Measurements from ENCODE around the gene PRSS21. TPM values are rescaled to one million over a fixed set of nuclear protein-coding genes. Genes with fewer than 3 reads are reported as not detected.
A peak's percentile ranks its signal among the peaks of the same experiment; 100 is the strongest.

Gene PRSS21
- total RNA-seq, 1 donor from 2014 or later, result not detected

DNA sequence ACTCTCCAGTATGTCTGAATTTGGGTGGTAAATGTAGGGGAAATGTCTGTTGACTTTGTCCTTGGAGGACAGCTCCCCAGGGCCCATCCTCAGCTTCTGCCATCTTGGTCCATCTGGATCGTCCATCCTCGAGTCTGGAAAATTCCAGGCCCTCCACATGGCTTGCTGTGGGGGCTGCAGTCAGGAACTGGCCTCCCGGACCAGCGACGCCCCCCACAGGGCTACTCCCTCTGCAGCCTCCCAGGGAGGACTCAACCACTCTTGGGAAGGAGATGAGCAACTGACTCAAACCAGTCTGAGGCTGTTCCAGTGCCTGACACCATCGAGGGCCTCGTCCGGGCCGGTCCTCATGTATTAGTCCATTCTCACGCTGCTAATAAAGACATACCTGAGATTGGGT is 7.6 kb downstream of the PRSS21 start:
- TF ChIP-seq, protein P1, sequence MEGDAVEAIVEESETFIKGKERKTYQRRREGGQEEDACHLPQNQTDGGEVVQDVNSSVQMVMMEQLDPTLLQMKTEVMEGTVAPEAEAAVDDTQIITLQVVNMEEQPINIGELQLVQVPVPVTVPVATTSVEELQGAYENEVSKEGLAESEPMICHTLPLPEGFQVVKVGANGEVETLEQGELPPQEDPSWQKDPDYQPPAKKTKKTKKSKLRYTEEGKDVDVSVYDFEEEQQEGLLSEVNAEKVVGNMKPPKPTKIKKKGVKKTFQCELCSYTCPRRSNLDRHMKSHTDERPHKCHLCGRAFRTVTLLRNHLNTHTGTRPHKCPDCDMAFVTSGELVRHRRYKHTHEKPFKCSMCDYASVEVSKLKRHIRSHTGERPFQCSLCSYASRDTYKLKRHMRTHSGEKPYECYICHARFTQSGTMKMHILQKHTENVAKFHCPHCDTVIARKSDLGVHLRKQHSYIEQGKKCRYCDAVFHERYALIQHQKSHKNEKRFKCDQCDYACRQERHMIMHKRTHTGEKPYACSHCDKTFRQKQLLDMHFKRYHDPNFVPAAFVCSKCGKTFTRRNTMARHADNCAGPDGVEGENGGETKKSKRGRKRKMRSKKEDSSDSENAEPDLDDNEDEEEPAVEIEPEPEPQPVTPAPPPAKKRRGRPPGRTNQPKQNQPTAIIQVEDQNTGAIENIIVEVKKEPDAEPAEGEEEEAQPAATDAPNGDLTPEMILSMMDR (IDR thresholded peaks at IDR 0.05; ENCODE audit: unreplicated experiment), result no peak
- peaks cover 4% of the 10 kb centered on the region for H3K27me3 Mint-ChIP-seq
- H3K36me3 Mint-ChIP-seq (ENCODE audit: insufficient read depth), result no peaks in the 10 kb centered on the region
- H3K27ac Mint-ChIP-seq, result no peak overlapping the region
- no peak overlapping the region for H3K4me3 Mint-ChIP-seq (ENCODE audit: low read depth)
- no peaks in the 10 kb centered on the region for H3K4me1 Mint-ChIP-seq (ENCODE audit: low read depth)
- H3K9me3 Mint-ChIP-seq (ENCODE audit: low read depth), result no peaks in the 10 kb centered on the region
- DNase-seq (ENCODE audit: low spot score, unreplicated experiment), result no peak

DNA sequence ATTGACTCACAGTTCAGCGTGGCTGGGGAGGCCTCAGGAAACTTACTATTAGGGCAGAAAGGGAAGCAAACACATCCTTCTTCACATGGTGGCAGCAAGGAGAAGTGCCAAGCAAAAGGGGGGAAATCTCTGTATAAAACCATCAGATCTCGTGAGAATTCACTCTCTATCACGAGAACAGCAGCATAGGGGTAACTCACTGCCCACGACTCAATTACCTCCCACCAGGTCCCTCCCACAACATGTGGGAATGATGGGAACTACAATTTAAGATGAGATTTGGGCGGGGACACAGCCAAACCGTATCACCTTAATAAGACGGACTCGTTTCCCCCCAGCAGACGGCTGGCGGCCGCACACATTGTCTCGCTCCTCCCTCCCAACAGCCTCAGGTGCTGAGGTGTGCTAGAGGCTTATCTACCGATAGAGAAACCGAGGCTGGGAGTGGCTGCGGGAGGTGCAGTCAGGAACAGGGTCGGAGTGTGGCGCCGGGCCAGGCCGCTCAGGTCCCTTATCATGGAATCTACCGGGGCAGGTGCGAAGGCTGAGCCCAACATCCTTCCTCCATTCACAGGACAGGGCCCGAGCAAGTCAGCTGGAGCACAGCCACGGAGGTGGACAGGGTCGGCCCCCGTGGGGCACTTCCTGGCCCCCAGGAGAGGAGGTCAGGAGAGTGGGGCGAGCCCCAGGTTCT is 8.2 kb downstream of the PRSS21 start:
- Mint-ChIP-seq H3K27me3 (peaks cover 4% of the 10 kb centered on the region), H3K27ac (no peak overlapping the region), H3K36me3 (ENCODE audit: insufficient read depth) (no peaks in the 10 kb centered on the region), H3K4me3 (ENCODE audit: low read depth) (no peak overlapping the region), H3K4me1 (ENCODE audit: low read depth) (no peaks in the 10 kb centered on the region), H3K9me3 (ENCODE audit: low read depth) (no peaks in the 10 kb centered on the region)
- no peak for DNase-seq (ENCODE audit: low spot score, unreplicated experiment)
- TF ChIP-seq, protein P1 (IDR thresholded peaks at IDR 0.05; ENCODE audit: unreplicated experiment), result no peak

DNA sequence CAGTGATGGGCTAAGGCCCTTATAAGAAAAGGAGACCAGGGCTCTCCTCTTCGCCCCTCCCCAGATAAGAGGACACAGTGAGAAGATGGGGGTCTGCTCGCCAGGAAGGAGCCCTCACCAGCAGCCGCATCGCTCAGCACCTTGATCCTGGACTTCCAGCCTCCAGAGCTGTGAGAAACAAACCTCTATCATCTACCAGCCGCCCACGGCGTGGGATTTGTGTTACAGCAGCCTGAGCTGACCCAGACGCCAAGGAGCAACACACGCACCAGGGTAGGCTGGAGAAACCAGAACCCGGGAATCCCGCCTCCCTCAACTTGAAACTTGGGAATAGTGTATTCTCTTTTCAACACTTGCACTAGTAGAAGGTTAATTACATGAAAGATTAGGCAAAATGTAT is 8.9 kb downstream of the PRSS21 start:
- H3K27ac Mint-ChIP-seq, result peak overlapping the region; percentile 20
- H3K4me1 Mint-ChIP-seq (ENCODE audit: low read depth), result no peaks in the 10 kb centered on the region
- TF ChIP-seq, protein P1 (IDR thresholded peaks at IDR 0.05; ENCODE audit: unreplicated experiment), result no peak
- H3K9me3 Mint-ChIP-seq (ENCODE audit: low read depth), result no peaks in the 10 kb centered on the region
- no peak overlapping the region for H3K4me3 Mint-ChIP-seq (ENCODE audit: low read depth)
- no peak for DNase-seq (ENCODE audit: low spot score, unreplicated experiment)
- no peaks in the 10 kb centered on the region for H3K36me3 Mint-ChIP-seq (ENCODE audit: insufficient read depth)
- H3K27me3 Mint-ChIP-seq, result peaks cover 4% of the 10 kb centered on the region

DNA sequence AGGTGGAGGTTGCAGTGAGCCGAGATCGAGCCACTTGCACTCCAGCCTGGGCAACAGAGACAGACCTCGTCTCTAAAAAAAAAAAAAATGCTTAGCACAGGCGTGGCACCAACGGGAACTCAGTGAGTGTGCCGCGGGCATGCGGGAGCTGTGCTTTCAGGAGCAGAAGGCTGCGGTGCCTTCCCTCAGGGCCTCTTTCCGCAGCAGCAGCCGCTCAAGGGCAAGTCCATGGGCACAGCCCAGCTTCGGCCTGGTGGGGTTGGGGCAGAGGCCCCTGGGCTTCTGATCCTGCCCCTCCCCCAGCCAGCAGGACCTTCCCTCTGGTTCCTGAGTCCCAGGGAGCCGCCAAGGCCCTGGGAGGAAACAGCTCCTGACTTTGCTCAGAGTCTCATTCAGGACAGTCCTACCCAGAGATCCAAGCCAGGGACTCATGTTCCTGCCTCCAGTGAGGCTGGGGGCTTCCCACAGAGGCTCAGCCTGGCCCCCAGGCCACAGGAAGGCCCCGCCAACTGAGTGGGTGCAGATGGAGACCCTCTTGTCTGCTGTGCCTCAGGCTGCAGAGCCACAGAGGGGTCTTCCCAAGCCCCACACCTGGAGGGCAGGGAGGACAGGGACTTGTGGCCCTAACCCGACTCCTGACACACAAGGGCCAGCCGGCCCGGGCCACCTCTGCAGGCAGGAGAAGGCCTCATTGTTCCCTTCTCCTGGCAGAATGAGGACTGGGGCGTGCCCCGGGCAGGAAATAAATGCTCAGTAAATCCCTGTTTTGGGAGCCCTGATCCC is 9.7 kb downstream of the PRSS21 start:
- TF ChIP-seq, protein P1 (IDR thresholded peaks at IDR 0.05; ENCODE audit: unreplicated experiment), result no peak

DNA sequence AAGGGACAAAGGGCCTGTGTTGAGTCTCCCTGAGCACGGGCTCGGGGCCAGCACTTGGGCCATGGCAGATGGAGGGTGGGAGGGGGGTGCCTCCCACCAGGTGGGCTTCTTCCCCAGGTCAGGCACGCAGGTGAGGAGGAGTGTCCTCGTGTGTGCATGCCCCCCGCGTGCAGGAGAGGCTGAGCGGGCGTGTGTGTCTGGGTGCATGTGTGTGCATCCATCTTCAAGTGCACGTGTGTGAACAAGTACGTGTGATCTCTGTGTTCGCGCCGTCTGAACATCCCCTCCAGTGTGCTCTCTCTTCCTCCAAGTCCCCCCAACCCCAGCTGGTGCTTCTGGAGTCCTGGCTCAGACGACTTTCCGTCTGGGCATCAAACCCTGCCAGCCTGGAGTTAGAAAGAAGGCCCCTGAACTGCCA is 10.3 kb downstream of the PRSS21 start:
- TF ChIP-seq, protein P1 (IDR thresholded peaks at IDR 0.05; ENCODE audit: unreplicated experiment), result no peak
- H3K4me1 Mint-ChIP-seq (ENCODE audit: low read depth), result no peaks in the 10 kb centered on the region
- no peak overlapping the region for H3K27ac Mint-ChIP-seq
- no peaks in the 10 kb centered on the region for H3K36me3 Mint-ChIP-seq (ENCODE audit: insufficient read depth)
- no peak for DNase-seq (ENCODE audit: low spot score, unreplicated experiment)
- H3K9me3 Mint-ChIP-seq (ENCODE audit: low read depth), result no peaks in the 10 kb centered on the region
- peaks cover 4% of the 10 kb centered on the region for H3K27me3 Mint-ChIP-seq
- no peak overlapping the region for H3K4me3 Mint-ChIP-seq (ENCODE audit: low read depth)

More for the DNA sequence above, 9.7 kb downstream of the PRSS21 start:
- H3K9me3 Mint-ChIP-seq (ENCODE audit: low read depth), result no peaks in the 10 kb centered on the region
- no peak for DNase-seq (ENCODE audit: low spot score, unreplicated experiment)
- H3K27me3 Mint-ChIP-seq, result peaks cover 4% of the 10 kb centered on the region
- no peaks in the 10 kb centered on the region for H3K36me3 Mint-ChIP-seq (ENCODE audit: insufficient read depth)
- no peak overlapping the region for H3K4me3 Mint-ChIP-seq (ENCODE audit: low read depth)
- no peak overlapping the region for H3K27ac Mint-ChIP-seq
- H3K4me1 Mint-ChIP-seq (ENCODE audit: low read depth), result no peaks in the 10 kb centered on the region
